ENCODE results near the gene ZBTB22.
"Not testable (repeated sequence)": the region's sequence is repeated elsewhere in the genome, so short reads cannot be mapped to it uniquely, and the experiment has no call there.

The ZBTB22 gene

GRCh38 chr6:33277663-33278391, 39.7 kb downstream of the ZBTB22 start:
- DNase-seq, result no peak

DNA sequence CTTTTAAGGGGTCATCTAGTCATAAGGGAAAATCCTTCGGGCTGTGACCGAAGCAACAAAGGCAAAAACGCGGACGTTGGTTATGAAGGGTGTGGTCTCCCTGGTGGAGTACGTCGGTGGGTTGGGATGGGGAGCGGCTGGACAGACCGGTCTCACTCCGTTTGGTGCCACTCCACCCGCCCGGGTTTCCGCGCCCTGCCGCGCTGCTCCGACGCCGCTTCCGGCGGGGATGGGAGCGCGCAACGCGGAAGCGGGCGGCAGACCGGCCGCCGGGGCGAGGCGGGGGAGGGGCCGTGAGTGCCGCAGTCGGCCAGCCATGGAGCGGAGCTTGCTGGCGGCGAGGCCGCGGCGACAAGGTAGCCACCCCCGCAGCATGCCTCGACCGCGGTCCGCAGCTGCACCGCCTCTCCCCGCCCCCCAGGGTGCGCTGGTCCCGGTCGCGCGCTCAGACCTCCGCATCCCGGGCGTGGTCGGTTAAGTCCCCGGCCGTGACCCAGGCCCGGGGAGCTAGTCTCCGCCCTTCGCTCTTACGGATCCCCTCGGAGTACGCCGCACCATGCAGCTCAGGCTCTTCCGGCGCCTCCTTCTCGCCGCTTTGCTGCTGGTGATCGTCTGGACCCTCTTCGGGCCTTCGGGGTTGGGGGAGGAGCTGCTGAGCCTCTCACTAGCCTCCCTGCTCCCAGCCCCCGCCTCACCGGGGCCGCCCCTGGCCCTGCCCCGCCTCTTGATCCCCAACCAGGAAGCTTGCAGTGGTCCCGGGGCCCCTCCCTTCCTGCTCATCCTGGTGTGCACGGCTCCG, 40.5 kb downstream of the ZBTB22 start, which contains the start of gene B3GALT4:
TSS of gene B3GALT4 (plus strand) at position 260 of the 799 bp plus-strand sequence. CDS start at position 557, 297 bp downstream.
- DNase-seq, result peak; percentile 72

DNA sequence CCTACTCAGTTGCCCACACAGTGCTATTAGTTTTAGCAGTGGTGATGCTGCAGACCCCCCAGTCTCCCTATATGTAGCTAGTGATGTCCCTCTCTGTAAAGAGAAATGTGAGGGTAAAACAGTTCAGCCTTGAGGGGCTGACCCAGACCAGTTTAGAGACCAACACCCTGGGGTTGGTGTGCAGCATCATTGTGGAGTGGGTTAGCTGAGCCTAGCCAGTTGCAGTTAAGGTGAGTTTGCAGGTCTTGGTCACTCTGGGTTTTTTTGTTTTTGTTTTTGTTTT, 41.0 kb downstream of the ZBTB22 start:
- DNase-seq, result no peak

DNA sequence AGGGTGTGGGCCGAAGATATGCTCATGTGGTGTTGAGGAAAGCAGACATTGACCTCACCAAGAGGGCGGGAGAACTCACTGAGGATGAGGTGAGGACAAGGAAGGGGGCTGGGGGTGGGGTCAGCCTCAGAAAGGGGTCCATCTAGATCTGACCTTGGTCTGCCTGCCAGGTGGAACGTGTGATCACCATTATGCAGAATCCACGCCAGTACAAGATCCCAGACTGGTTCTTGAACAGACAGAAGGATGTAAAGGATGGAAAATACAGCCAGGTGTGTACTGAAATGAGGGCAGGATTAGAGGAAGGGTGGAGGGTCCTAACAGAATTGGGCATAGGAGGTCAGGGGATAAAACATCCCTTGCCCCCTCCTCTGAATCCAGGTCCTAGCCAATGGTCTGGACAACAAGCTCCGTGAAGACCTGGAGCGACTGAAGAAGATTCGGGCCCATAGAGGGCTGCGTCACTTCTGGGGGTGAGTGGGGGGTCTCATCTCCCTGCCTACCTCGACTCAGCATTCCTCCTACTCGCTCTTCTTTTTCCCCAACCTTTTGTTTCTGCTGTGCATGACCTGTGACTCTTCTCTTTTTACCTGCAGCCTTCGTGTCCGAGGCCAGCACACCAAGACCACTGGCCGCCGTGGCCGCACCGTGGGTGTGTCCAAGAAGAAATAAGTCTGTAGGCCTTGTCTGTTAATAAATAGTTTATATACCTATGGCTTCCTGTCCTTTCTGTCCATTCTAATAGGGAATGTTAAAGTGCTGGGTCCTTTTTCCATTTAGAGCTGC, 41.6 kb downstream of the ZBTB22 start:
- not testable (repeated sequence) for DNase-seq

- DNase-seq, result no peak
Observed at GRCh38 chr6:33273924-33274902, 43.3 kb downstream of the ZBTB22 start.

DNA sequence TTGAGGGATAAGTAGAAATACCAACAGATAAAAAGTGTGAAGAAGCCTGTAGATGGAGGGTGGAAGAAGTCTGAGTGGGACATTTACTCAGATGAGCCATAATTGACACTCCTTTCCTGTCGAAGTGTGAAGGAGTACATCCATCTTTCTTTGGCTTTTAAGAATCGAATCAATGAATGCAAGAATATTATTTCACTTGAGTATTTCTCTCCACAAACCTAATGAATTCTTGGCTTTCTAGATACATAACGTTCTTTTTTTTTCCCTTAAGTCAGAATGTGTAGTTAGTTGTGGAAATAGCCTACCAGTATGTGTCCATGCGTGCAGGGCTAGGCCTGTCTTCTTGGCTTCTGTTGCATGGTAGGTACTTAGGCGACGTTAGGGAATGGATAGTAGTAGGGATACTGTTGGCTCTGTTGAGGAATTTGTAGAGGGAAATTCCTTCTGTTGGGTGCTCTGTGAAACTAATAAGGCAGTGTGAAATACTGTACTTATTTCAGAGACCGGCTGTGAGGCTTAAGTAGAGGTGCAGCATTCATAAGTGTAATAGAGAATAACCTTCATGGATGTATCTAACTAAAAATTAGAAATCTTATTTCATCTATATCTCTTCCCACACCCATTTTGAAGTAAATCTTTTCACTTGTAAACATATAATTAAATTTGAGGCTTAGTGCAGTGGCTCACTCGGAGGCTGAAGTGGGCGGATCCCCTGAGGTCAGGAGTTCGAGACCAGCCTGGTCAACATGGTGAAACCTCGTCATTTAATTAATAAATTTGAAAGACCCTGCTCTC, 44.2 kb downstream of the ZBTB22 start:
- DNase-seq, result no peak

GRCh38 chr6:33272275-33273128, 45.0 kb downstream of the ZBTB22 start:
- no peak for DNase-seq

DNA sequence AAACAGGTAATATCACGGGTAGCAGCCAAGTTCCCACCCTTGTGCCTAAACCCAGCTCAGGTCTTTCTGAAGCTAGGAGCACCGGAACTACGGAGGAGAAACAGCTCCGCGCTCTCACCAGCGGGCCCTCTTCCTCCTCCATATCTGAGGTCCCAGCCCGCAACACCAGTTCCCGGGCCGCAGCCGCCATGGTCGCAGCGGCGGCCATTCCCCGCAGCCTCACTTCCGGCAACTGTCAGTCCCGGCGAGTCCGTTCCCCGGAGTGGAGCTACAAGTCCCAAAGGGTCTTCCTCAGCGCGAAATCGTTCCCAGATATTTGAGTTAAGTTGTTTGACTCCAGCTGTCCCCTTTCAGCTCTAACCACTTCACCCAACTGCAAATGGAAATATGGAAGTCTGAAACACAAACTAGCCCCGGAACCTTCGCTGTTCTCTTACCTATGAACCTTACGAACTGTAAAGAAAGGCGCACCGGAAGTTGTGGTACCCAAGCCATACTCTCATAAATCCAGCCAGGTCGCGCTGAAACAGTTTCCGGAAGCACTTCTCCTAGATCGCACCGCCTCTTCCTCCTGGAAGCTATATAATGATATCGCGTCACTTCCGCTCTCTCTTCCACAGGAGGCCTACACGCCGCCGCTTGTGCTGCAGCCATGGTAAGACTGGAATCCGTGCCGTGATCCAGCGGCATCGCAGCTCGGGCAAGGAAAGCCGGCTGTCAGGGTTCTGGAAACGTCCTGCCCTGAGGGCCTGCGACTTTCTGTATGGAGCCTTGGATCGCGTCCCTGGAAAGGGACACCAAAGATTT, 45.9 kb downstream of the ZBTB22 start, which contains the start of the genes RPS18 and VPS52:
TSS of gene RPS18 (plus strand) at position 608 of the 807 bp plus-strand sequence. CDS start at position 653, 45 bp downstream.
TSS of gene VPS52 (minus strand) at position 409 of the 807 bp plus-strand sequence. CDS start at position 208, 201 bp downstream.
- DNase-seq, result peak; percentile 99

DNA sequence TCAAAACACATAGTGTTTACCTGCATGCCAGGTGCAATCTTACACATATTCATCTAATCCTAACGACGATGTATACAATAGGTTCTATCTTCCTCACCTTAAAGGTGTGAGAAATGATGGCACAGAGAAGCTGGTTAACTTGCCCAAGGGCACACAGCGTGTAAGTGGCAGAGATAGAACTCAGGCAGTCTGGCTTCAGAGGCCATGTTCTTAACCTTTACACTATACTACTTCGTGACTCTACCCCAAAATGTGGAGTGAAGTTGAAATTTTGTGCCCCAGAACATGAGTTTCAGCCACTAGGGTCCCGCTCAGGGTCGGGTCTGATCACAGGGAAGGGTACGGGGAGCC, 46.5 kb downstream of the ZBTB22 start:
- DNase-seq, result no peak

Measured in suppressor macrophage treated with lipopolysaccharide for 4 hours (primary cell).